ENCODE measurements around the gene HP1BP3.

GRCh38 chr1:20723159-20723536 is 64.0 kb downstream of the HP1BP3 start:
- TF ChIP-seq EZH2phosphoT487 (IDR thresholded peaks at IDR 0.05; ENCODE audit: low read depth, severe bottlenecking, unreplicated experiment) (no peak), CTCF (IDR thresholded peaks at IDR 0.05; ENCODE audit: poor library complexity) (no peak)

All from hepatocyte (in vitro differentiated cells).